Psoas muscle (tissue), 8 donors: ENCODE measurements around the gene UMODL1. TPM values are rescaled to one million over a fixed set of nuclear protein-coding genes. Genes with fewer than 3 reads are reported as not detected.

Experiments
- ATAC-seq, 4 donors: fragments of 200-7000 bp; cut with Tn5 transposase; one replicate each; pipeline ENCODE4 v1.9.1; 2020; ENCODE audit warnings: moderate library complexity in 3 of 4, mild to moderate bottlenecking in 2 of 4
- DNase-seq, 2 donors: peaks; one replicate each; pipeline ENCODE4 v3.0.0-alpha.2; 2020
- H3K27ac ChIP-seq: fragments of 200-600 bp; one replicate; pipeline ENCODE4 v1.8.0; 2022
- H3K27me3 ChIP-seq, 3 donors: fragments of 200-600 bp in 1 of 3; one replicate each; pipeline versions ENCODE4 v1.6.1 to v1.8.0; 2013 to 2022; ENCODE audit warnings: low read length in 2 of 3, mild to moderate bottlenecking in 2 of 3, moderate library complexity in 1 of 3; ENCODE audit not compliant: insufficient read depth in 3 of 3
- H3K36me3 ChIP-seq, 2 donors: fragments of 200-600 bp in 1 of 2; one replicate each; pipeline versions ENCODE4 v1.6.1 to v1.8.0; 2013 to 2022; ENCODE audit warnings: low read depth in 1 of 2, mild to moderate bottlenecking in 1 of 2, moderate library complexity in 1 of 2; ENCODE audit not compliant: insufficient read depth in 1 of 2
- H3K4me1 ChIP-seq: fragments of 200-600 bp; one replicate; pipeline ENCODE4 v1.8.0; 2022
- H3K4me3 ChIP-seq: fragments of 200-600 bp; one replicate; pipeline ENCODE4 v1.8.0; 2022; ENCODE audit warnings: mild to moderate bottlenecking
- H3K9me3 ChIP-seq: fragments of 200-600 bp; one replicate; pipeline ENCODE4 v1.8.0; 2022
- CTCF ChIP-seq: fragments of 200-600 bp; IDR thresholded peaks from one replicate; pipeline ENCODE4 v1.8.0; 2022; ENCODE audit warnings: antibody characterized with exemption
- WGBS, 3 donors: extraction: QIAGEN DNeasy Blood & Tissue Kit; methylation state at CpG; one replicate each; pipeline versions ENCODE4 v1.1.6 to v1.1.7; 2013; 5-methylcytosine and 5-hydroxymethylcytosine counted together
- intact Hi-C, 2 donors: fragments of 100-400 bp; cut with DNase I; formaldehyde crosslinking; loops; one replicate each; pipeline versions ENCODE4 v1.11.0 to v1.14.2; 2022
- polyA plus RNA-seq, 3 donors: library from polyadenylated mRNA; stranded (reverse); fragments of 200-250 nt; gene quantifications; one replicate each; pipeline ENCODE4 v1.2.3, GENCODE V29; 2013
- total RNA-seq, 4 donors: library from RNA; stranded (reverse); fragmentation: NEBNext Ultra II Directional in 2 of 4; extraction: Animal tissue kit (Norgen Biotek cat#: 25700) in 2 of 4; gene quantifications; one replicate each; pipeline versions ENCODE4 v1.2.1 to v1.2.4, GENCODE V29; 2021 to 2023
- donor health status: healthy with polysubstance abuse.
- donor health status: DM: no; HTN: no; CAD: no; lungs with moderate emphysema.
- donor health status: Bipolar disorder and iron deficiency.
- donor health status: healthy.
- donor health status: DM: yes; HTN: yes; CAD: no.
- donor health status: DM: no; HTN: no; CAD: no.
- donor health status: DM: no; HTN: no; CAD: no.
- donor health status: DM: yes; HTN: yes; CAD: no.

The UMODL1 gene
- total and polyA plus RNA-seq, 7 donors = not detected

- H3K4me1 ChIP-seq = no peaks in the 10 kb centered on the region
- no peak for TF ChIP-seq CTCF
- H3K27me3 ChIP-seq = peaks cover 0 to 4% (median 3%) of the 10 kb centered on the region in 3 donors
- intact Hi-C loops = no loop called here
- no peaks in the 10 kb centered on the region for H3K9me3 ChIP-seq
- no peak overlapping the region for H3K4me3 ChIP-seq
- no peak for DNase-seq
- 95 to 98% (median 98%) methylated on average over 6 to 7 of the region's 7 CpGs for WGBS, 3 donors
- no peaks in the 10 kb centered on the region for H3K36me3 ChIP-seq
- no peak for ATAC-seq
- H3K27ac ChIP-seq = no peak overlapping the region
These were observed 29.9 kb upstream of the UMODL1 start for GRCh38 chr21:42041246-42041645.

GRCh38 chr21:42041711-42042110, 29.4 kb upstream of the UMODL1 start:
- no peak for DNase-seq

DNA sequence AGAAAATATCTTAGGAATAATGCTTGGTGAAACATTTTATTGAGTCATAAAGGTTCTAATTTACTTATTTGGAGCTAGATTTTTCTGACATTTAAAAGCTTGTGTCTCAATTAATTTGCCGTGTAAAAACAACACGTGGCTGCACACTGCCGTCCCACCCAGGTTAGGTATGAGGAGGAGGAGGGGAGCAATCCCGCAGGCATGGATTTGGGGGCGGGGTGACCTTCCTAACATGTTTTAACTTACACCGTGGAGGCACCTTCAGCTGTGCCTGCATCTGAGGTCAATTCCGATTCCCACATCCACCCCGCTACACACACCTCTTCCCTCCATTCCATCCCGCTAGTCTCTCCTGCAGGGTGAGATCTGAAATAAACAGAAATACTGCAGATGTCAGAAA, 28.5 kb upstream of the UMODL1 start:
- H3K27ac ChIP-seq = no peak overlapping the region
- DNase-seq (no peak), ATAC-seq (no peak)
- H3K36me3 ChIP-seq = no peaks in the 10 kb centered on the region
- no peaks in the 10 kb centered on the region for H3K9me3 ChIP-seq
- no peaks in the 10 kb centered on the region for H3K4me1 ChIP-seq
- no peak overlapping the region for H3K4me3 ChIP-seq
- WGBS, 3 donors = 73 to 82% (median 74%) methylated on average over 9 of the region's 9 CpGs
- intact Hi-C loops = no loop called here
- peaks cover 0 to 4% (median 3%) of the 10 kb centered on the region in 3 donors for H3K27me3 ChIP-seq
- TF ChIP-seq CTCF = no peak

More at GRCh38 chr21:42041711-42042110, 29.4 kb upstream of the UMODL1 start:
- Histone ChIP-seq H3K27ac (no peak overlapping the region), H3K9me3 (no peaks in the 10 kb centered on the region), H3K27me3 (peaks cover 0 to 4% (median 3%) of the 10 kb centered on the region in 3 donors), H3K4me3 (no peak overlapping the region), H3K36me3 (no peaks in the 10 kb centered on the region), H3K4me1 (no peaks in the 10 kb centered on the region)
- no peak for ATAC-seq
- no peak for TF ChIP-seq CTCF
- intact Hi-C loops = no loop called here
- 59 to 68% (median 65%) methylated on average over 4 of the region's 4 CpGs for WGBS, 3 donors

DNA sequence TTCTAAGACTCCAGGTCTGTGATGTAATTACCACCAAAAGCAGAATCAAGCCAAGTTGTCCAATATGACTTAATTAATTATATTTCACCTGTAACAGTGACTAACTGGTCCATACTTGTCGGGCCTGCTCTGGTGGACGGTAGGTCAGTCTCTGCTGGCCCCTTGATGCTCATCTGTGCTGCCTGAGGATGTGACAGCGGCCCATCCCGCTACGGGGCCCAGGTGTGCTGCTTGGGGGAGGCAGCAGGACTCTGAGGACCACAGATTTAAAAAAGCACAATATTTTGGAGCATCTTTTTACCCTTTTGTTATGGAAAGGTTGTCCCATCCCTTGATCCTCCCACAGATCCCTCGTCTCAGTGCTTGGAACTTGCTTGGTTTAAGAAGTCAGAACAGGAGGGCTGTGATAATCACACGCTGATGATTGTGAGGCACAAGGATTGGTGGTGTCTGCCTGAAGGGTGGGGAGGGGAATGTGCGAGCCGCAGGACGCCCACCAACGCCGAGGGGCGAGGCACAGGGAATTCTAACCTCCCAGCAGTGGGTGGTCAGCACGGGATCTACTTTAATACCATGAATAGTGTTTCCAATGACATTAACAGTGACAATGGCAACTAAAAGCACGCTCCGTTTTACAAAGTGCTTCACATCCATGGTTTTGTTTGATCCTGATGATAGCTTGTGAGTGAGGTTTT, 27.8 kb upstream of the UMODL1 start:
- no peak for ATAC-seq
- Histone ChIP-seq H3K4me3 (no peak overlapping the region), H3K27ac (no peak overlapping the region), H3K36me3 (no peaks in the 10 kb centered on the region), H3K9me3 (no peaks in the 10 kb centered on the region), H3K27me3 (peaks cover 0 to 4% (median 3%) of the 10 kb centered on the region in 3 donors), H3K4me1 (no peaks in the 10 kb centered on the region)
- TF ChIP-seq CTCF = no peak
- intact Hi-C loops = no loop called here
- 87 to 89% (median 87%) methylated on average over 16 of the region's 16 CpGs for WGBS, 3 donors
- DNase-seq = no peak

GRCh38 chr21:42043961-42044360, 27.2 kb upstream of the UMODL1 start:
- intact Hi-C loops = no loop called here
- peaks cover 0 to 3% (median 0%) of the 10 kb centered on the region in 3 donors for H3K27me3 ChIP-seq
- H3K4me3 ChIP-seq = no peak overlapping the region
- DNase-seq = no peak
- no peaks in the 10 kb centered on the region for H3K36me3 ChIP-seq
- no peak for TF ChIP-seq CTCF
- H3K27ac ChIP-seq = no peak overlapping the region
- no peak for ATAC-seq
- WGBS, 3 donors = 88 to 90% (median 89%) methylated on average over 16 to 17 of the region's 17 CpGs
- H3K9me3 ChIP-seq = no peaks in the 10 kb centered on the region
- H3K4me1 ChIP-seq = no peaks in the 10 kb centered on the region
